GM10248 (cell line): ENCODE measurements around the gene GPS1.

Experiments used
- CTCF ChIA-PET: fragments of 300-600 bp; sonication (Branson Sonifier 250); formaldehyde crosslinking; extraction: SDS; loops from one replicate; lab custom pipeline; 2021; ENCODE audit warnings: antibody characterized with exemption; lab: Yijun Ruan, JAX
- POLR2A ChIA-PET: fragments of 350-650 bp; sonication (Branson Sonifier 250); formaldehyde crosslinking; extraction: SDS; loops from one replicate; lab custom pipeline; 2020; ENCODE audit warnings: antibody characterized with exemption; lab: Yijun Ruan, JAX
- DNase-seq: peaks from one replicate; pipeline ENCODE4 v3.0.0; 2012; ENCODE audit errors: extremely low spot score
- CTCF ChIP-seq: IDR thresholded peaks from 2 replicates; pipeline ENCODE4 v1.5.1; 2012; ENCODE audit warnings: mild to moderate bottlenecking, low read depth; ENCODE audit errors: extremely low read depth, missing control alignments, control extremely low read depth

GPS1 gene

DNA sequence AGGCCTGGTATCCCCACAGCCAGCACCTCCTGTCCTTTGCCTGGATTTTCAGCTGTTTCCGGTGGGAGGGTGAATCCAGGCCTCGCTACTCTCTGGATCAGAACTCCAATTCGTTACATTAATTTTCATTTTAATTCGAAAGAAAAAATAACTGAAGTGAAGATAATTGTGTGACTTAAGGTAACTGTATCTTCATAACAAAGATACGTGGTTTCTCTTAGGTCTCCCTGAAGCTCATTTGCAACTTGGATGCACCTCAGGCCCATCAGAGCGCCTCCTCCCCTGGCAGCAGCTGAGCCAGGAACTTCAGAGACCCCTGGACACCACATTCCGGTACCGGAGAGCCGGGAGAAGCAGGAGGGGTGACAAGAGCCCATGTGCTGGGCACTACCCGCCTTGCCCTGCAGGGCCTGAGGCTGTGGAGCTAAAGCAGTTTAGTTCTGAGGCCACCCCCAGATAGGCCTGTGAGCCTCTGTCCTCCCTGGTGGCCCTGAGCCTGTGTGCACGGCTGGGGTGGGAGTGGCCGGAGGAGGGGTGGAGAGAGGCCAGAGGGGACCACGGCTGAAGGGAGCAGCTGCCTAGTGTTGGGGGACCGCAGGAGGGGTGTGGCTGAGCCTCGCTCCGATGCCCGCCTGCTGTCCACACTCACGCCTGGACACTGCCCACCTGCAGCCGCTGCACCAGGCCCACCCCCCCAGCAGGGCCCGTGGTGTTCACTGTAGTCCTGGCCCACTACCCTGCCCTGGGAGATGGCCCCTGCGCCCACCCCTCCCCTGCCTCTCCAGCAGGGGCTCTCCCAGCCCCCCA lies 25.3 kb downstream of the GPS1 start:
- POLR2A ChIA-PET: interaction anchor here (1.1 kb wide), 1 partner anchor 9 kb away, joined by 3 read pairs; no protein-coding TSS in a partner anchor
- no peak for DNase-seq
- no peak for TF ChIP-seq CTCF
- CTCF ChIA-PET: interaction anchor here (0.9 to 2.4 kb wide), 4 partner anchors 8 to 46 kb away, joined by 3 to 5 read pairs (median 3); partner anchors contain the start of gene DCXR

- no peak for TF ChIP-seq CTCF
- DNase-seq: no peak
- ChIA-PET POLR2A (no interaction called here), CTCF (interaction anchor here (2.4 kb wide), 1 partner anchor 18 kb away, joined by 5 read pairs; no protein-coding TSS in a partner anchor)
These were observed 26.1 kb downstream of the GPS1 start for GRCh38 chr17:82077617-82078358.

DNA sequence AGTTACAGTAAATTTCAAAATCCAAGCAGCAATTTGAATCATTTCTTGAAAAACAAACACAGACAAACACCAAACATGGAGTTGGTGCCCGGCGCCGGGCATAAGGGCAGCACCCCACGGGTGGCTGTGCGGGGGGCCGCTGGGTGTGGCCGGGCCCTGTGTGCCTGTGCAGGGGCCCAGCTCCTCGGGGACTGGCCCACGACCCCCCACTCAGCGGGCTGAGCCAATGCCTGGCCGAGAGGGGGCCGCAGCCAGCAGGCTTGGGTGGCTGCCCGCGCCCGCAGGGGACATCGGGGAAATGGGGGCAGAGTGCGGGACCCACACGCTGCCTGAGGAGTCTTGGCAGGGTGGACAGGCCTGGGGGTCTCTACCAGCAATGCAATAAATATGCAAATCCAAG lies 26.7 kb downstream of the GPS1 start:
- TF ChIP-seq CTCF: no peak
- CTCF ChIA-PET: no interaction called here
- DNase-seq: no peak
- POLR2A ChIA-PET: no interaction called here

- POLR2A ChIA-PET: no interaction called here
- no peak for DNase-seq
- CTCF ChIA-PET: no interaction called here
These were observed 27.4 kb downstream of the GPS1 start for GRCh38 chr17:82079001-82079677.

DNA sequence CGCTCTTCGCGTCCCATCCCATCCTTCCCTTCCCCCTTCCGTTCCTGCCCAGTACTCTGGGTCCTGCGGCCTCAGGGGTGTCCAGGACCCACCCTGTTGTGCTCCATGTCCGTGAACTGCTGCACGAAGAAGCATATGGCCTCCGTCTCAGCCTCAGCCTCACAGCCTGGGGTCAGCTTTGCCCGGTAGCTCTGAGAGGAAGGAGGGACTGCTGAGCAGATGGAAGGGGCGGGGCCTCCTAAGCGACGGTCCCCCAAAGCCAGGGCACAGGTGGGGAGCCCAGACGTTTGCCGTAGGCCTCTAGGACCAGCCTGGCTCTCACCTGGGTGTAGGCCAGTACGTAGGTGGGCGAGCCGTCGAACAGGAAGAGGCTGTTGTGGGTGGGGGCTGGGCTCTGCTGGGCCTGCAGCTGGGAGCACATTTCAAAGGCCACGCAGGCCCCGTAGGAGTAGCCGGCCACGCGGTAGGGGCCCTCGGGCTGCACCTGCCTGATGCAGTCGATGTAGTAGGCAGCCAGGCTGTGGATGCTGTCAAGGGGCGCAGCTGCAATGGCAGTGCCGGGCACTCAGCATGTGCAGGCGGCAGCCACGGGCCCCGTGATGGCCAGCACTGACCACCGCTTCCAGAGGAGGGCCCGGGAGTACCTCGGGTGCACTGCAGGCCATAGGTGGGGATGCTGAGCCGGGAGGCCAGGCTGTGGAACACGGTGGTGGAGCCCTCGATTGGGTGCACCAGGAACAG lies 28.5 kb downstream of the GPS1 start:
- POLR2A ChIA-PET: interaction anchor here (0.9 kb wide), 1 partner anchor 16 kb away, joined by 3 read pairs; no protein-coding TSS in a partner anchor
- no peak for DNase-seq
- TF ChIP-seq CTCF: no peak
- CTCF ChIA-PET: interaction anchor here (1.4 kb wide), 1 partner anchor 18 kb away, joined by 4 read pairs; the partner anchor contains the start of gene FASN

More at GRCh38 chr17:82079001-82079677, 27.4 kb downstream of the GPS1 start:
- TF ChIP-seq CTCF: no peak
